Measurements from ENCODE around the gene BTBD8.
A peak's percentile ranks its signal among the peaks of the same experiment; 100 is the strongest.
"Not testable (repeated sequence)": the region's sequence is repeated elsewhere in the genome, so short reads cannot be mapped to it uniquely, and the experiment has no call there.

BTBD8 gene

GRCh38 chr1:92080128-92080985 lies at the start of gene BTBD8:
Gene BTBD8, plus strand, starts transcription at chr1:92080345. Its CDS starts 227 bp downstream, at chr1:92080572.
- ATAC-seq (peak; percentile 95), DNase-seq (peak; percentile 82)
- Mint-ChIP-seq H3K36me3 (ENCODE audit: low read depth) (peaks cover 2% of the 10 kb centered on the region), H3K27me3 (no peaks in the 10 kb centered on the region), H3K9me3 (peaks cover 6% of the 10 kb centered on the region), H3K4me1 (peaks cover 6% of the 10 kb centered on the region), H3K27ac (peak within 1 kb of the TSS; percentile 16), H3K4me3 (peak within 1 kb of the TSS; percentile 86)

DNA sequence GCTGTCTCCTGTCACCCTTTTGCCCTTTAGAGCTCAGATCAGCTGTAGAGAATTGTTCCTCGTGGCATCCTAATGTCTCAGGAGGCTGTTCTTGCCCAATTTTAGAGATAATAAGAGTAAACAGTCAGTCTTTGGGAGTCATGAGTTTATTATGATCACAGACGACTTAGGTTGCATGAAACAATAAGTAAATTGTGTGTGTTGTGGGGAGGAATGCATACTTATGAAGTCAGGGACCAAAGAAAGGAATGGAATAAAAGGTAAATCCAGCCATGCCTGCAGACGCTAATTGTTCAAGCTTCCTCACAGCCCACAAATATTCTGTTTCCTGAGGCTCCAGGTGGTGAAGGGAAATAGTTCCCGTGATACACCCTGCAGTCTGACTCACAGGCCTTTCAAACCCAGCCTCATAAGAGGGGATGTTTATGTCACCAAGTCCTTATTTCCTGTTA lies 49.5 kb upstream of the BTBD8 start:
- no peaks in the 10 kb centered on the region for H3K9me3 Mint-ChIP-seq
- no peak for DNase-seq
- no peak overlapping the region for H3K27ac Mint-ChIP-seq
- H3K36me3 Mint-ChIP-seq (ENCODE audit: low read depth) = no peaks in the 10 kb centered on the region
- peak overlapping the region; percentile 67 for H3K4me3 Mint-ChIP-seq
- ATAC-seq = peak; percentile 62
- peaks cover 30% of the 10 kb centered on the region for H3K27me3 Mint-ChIP-seq
- H3K4me1 Mint-ChIP-seq = peaks cover 18% of the 10 kb centered on the region

GRCh38 chr1:92031281-92032110 lies 48.6 kb upstream of the BTBD8 start:
- H3K27ac Mint-ChIP-seq = no peak overlapping the region
- no peak for DNase-seq
- H3K4me3 Mint-ChIP-seq = no peak overlapping the region
- no peaks in the 10 kb centered on the region for H3K9me3 Mint-ChIP-seq
- no peaks in the 10 kb centered on the region for H3K36me3 Mint-ChIP-seq (ENCODE audit: low read depth)
- H3K4me1 Mint-ChIP-seq = peaks cover 18% of the 10 kb centered on the region
- ATAC-seq = no peak
- peaks cover 30% of the 10 kb centered on the region for H3K27me3 Mint-ChIP-seq

DNA sequence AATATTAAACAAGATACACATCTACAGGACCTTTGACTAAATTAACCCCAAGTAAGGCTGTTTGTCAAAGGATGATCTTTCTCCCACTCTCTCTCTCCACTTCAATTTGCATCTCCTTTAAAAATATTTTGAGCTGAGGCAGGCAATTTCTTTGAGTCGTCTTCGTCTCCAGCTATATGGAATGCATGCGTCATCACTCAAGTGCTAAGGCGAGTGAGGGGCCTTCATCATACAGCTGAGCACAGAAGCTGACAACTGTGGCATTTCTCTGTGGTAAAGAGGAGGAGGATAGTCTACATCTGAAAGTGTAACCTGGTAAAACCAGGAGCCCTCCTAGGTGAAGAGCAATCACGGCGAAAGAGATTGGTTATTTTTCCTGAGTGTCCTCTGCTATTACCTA lies 42.7 kb upstream of the BTBD8 start:
- Mint-ChIP-seq H3K4me3 (no peak overlapping the region), H3K36me3 (ENCODE audit: low read depth) (no peaks in the 10 kb centered on the region), H3K27ac (no peak overlapping the region), H3K4me1 (no peaks in the 10 kb centered on the region), H3K27me3 (peaks cover 2% of the 10 kb centered on the region), H3K9me3 (no peaks in the 10 kb centered on the region)
- DNase-seq = no peak
- ATAC-seq = peak; percentile 36

GRCh38 chr1:92038695-92039346 lies 41.3 kb upstream of the BTBD8 start:
- Mint-ChIP-seq H3K27me3 (peaks cover 2% of the 10 kb centered on the region), H3K4me1 (no peaks in the 10 kb centered on the region), H3K27ac (no peak overlapping the region), H3K9me3 (no peaks in the 10 kb centered on the region), H3K4me3 (no peak overlapping the region), H3K36me3 (ENCODE audit: low read depth) (no peaks in the 10 kb centered on the region)
- no peak for ATAC-seq
- DNase-seq = no peak

- DNase-seq (no peak), ATAC-seq (no peak)
- Mint-ChIP-seq H3K36me3 (ENCODE audit: low read depth) (no peaks in the 10 kb centered on the region), H3K4me3 (no peak overlapping the region), H3K27ac (no peak overlapping the region), H3K4me1 (no peaks in the 10 kb centered on the region), H3K9me3 (no peaks in the 10 kb centered on the region), H3K27me3 (peaks cover 2% of the 10 kb centered on the region)
Measured at GRCh38 chr1:92040971-92041370, 39.2 kb upstream of the BTBD8 start.

DNA sequence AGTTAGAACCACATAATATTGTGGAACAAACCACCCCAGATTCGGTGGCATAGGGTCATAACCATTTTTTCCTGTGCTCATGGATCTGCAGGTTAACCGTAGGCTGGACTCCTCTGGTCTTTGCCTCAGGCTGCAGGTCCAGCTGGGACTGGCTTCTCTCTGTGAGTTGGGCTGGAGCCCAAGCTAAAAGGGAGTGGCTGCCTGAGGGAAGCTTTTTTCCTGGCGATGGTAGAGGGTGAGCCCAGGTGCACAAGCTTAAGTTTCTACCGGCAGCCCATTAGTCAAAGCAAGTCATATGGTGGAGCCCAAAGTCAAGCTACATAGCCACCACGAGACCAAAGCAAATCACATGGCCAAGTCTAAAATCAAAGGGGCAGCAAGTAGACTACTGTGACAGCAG lies 36.5 kb upstream of the BTBD8 start:
- Mint-ChIP-seq H3K4me1 (no peaks in the 10 kb centered on the region), H3K9me3 (no peaks in the 10 kb centered on the region), H3K27ac (no peak overlapping the region), H3K36me3 (ENCODE audit: low read depth) (no peaks in the 10 kb centered on the region), H3K4me3 (no peak overlapping the region), H3K27me3 (peaks cover 2% of the 10 kb centered on the region)
- ATAC-seq (no peak), DNase-seq (no peak)

DNA sequence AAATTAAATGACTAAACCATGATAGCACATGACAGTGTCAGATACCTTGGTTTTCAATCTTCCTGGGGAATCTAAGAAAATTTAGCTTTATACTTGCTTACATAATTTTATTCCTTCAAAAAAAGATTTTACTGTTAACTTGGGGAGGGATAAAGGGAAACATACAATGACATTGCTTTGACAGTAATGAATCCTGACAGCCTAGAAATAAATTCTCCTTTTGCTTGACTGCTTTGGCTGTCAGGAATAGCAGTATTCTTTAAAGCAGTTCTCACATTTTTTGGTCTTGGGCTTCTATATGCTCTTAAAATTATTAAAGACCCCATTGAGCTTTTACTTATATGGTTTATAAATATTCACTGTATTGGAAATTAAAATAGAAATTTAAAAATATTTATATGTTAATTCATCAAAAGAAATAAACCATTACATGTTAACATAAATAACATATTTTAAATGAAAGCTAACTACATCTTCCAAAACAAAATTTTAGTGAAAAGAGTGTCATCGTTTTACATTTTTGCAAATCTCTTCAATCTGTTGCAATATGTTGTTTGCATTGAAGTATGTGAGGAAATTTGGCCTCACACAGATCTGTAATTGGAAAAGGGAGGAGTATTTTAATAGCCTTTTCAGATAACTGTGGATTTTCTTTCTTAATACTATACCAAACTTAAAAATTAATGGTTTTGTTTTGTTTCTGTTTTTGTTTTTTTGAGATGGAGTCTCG lies 34.2 kb upstream of the BTBD8 start:
- H3K4me3 Mint-ChIP-seq = no peak overlapping the region
- ATAC-seq (no peak), DNase-seq (no peak)
- H3K4me1 Mint-ChIP-seq = no peaks in the 10 kb centered on the region
- no peaks in the 10 kb centered on the region for H3K9me3 Mint-ChIP-seq
- no peaks in the 10 kb centered on the region for H3K36me3 Mint-ChIP-seq (ENCODE audit: low read depth)
- H3K27ac Mint-ChIP-seq = no peak overlapping the region
- H3K27me3 Mint-ChIP-seq = peaks cover 2% of the 10 kb centered on the region

DNA sequence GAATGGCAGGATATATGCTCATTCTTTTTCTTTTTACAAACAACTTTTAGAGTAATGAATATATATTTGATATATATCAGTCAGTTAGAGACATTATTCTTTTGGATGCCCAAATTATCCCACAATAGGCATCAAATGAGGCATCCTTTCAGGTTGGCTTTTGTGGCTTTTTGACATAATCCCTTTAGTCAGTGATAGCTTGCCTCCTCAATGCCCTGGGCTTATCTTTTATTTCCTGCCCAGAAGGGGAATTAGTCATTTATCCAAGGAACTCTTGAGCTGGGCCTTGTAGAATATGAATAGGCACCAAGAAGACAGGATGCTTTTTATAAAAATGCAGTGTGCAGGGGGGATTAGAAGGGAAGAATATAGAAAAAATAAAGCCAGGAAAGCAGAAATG lies 28.2 kb upstream of the BTBD8 start:
- DNase-seq = no peak
- no peaks in the 10 kb centered on the region for H3K9me3 Mint-ChIP-seq
- no peak overlapping the region for H3K4me3 Mint-ChIP-seq
- no peaks in the 10 kb centered on the region for H3K4me1 Mint-ChIP-seq
- H3K27ac Mint-ChIP-seq = no peak overlapping the region
- H3K36me3 Mint-ChIP-seq (ENCODE audit: low read depth) = no peaks in the 10 kb centered on the region
- peaks cover 4% of the 10 kb centered on the region for H3K27me3 Mint-ChIP-seq
- ATAC-seq = no peak

DNA sequence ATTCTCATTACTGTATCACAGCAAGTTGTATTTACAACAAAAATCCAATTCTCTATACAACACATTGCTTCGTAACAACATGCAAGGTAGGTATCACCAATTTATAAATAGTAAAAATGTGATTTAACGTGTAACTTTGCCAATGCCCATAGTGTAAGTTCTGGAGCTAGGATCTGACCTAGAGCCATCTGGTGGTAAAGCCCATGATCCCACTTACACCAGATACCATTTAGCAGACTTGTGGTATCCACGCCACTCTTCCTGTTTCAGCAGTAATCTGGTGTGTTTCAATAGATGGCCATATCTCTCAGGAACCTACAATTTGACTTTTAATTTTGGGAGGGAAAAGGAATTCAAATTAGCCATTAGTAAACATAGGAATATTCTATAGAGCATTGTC lies 15.1 kb upstream of the BTBD8 start:
- H3K9me3 Mint-ChIP-seq = no peaks in the 10 kb centered on the region
- H3K36me3 Mint-ChIP-seq (ENCODE audit: low read depth) = no peaks in the 10 kb centered on the region
- H3K27ac Mint-ChIP-seq = no peak overlapping the region
- H3K4me1 Mint-ChIP-seq = no peaks in the 10 kb centered on the region
- no peaks in the 10 kb centered on the region for H3K27me3 Mint-ChIP-seq
- H3K4me3 Mint-ChIP-seq = no peak overlapping the region
- DNase-seq (no peak), ATAC-seq (no peak)

DNA sequence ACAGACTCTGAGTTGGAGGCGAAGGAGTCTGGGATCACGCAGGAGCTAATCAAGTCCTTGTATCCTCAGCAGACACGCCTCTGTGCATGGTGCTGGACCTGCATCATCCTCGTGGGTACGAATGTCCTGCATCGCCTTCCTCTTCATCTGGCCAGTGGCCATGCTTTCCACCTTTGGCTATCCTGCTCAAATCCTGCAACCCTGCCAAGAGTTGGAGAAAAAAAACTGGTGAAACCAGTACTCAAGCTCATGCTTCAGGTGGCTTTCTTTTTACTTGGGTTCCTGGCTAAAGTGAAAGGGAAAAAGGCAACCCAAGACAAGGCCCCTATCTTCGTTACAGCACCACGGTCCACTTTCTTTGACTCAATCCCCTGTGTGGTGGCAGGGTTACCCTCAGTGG lies 13.8 kb upstream of the BTBD8 start:
- DNase-seq (no peak), ATAC-seq (no peak)
- Mint-ChIP-seq H3K27ac (no peak overlapping the region), H3K4me1 (no peaks in the 10 kb centered on the region), H3K9me3 (no peaks in the 10 kb centered on the region), H3K36me3 (ENCODE audit: low read depth) (no peaks in the 10 kb centered on the region), H3K4me3 (no peak overlapping the region), H3K27me3 (no peaks in the 10 kb centered on the region)

GRCh38 chr1:92070892-92071291 lies 9.3 kb upstream of the BTBD8 start:
- Mint-ChIP-seq H3K36me3 (ENCODE audit: low read depth) (no peaks in the 10 kb centered on the region), H3K4me3 (no peak overlapping the region), H3K27ac (no peak overlapping the region), H3K27me3 (no peaks in the 10 kb centered on the region), H3K4me1 (no peaks in the 10 kb centered on the region), H3K9me3 (no peaks in the 10 kb centered on the region)
- DNase-seq (no peak), ATAC-seq (no peak)

GRCh38 chr1:92074446-92074845 lies 5.7 kb upstream of the BTBD8 start:
- not testable (repeated sequence) for DNase-seq; ATAC-seq; H3K4me1 Mint-ChIP-seq; H3K4me3 Mint-ChIP-seq; H3K27me3 Mint-ChIP-seq; H3K9me3 Mint-ChIP-seq; H3K36me3 Mint-ChIP-seq (ENCODE audit: low read depth); H3K27ac Mint-ChIP-seq

DNA sequence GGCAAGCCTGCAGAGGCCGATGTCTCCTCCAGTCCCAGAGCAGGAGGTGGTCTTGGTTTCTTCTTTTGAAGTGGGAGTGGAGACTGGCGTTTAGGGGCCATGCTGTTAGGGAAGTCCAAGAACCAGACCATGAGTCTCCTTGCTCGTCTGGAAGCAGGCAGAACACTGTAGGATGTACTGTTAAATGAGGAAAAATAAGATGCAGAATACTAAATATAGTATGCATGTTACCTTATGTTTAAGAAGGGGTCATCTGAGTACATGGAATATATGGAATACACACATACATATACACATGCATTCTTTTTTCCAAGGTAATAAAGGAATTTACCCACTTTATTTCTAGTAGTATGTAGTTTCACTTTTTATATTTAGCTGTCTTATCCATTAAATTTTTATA lies 4.8 kb upstream of the BTBD8 start, which contains the start of gene SETSIP:
TSS of gene SETSIP (minus strand) at position 101 of the 400 bp plus-strand sequence. CDS start at position 101, 0 bp downstream.
- Mint-ChIP-seq H3K9me3 (no peaks in the 10 kb centered on the region), H3K36me3 (ENCODE audit: low read depth) (no peaks in the 10 kb centered on the region), H3K4me3 (no peak within 1 kb of the TSS), H3K27ac (no peak within 1 kb of the TSS), H3K4me1 (peaks cover 4% of the 10 kb centered on the region), H3K27me3 (no peaks in the 10 kb centered on the region)
- DNase-seq = no peak
- no peak for ATAC-seq
